PC-9 (cell line): ENCODE measurements around the gene BCL11A.

Experiments used
- CTCF ChIP-seq: fragments of 200-600 bp; sonication (generic); conservative IDR thresholded peaks from 2 replicates; pipeline ENCODE4 v1.6.1; 2017; ENCODE audit warnings: mixed run types, antibody characterized with exemption, mild to moderate bottlenecking, moderate library complexity
- EZH2 ChIP-seq: fragments of 200-600 bp; sonication (generic); IDR thresholded peaks from 2 replicates; pipeline ENCODE4 v1.8.0; 2017; ENCODE audit warnings: antibody characterized with exemption, low read depth

GRCh38 chr2:60472041-60472440, 81.4 kb downstream of the BCL11A start:
- TF ChIP-seq CTCF = no peak
- no peak for TF ChIP-seq EZH2
